Tibial artery (tissue), 4 donors: ENCODE data around the gene KRT13.

Source experiments
- DNase-seq, 2 donors: peaks; one replicate each; pipeline ENCODE4 v3.0.0-alpha.2; 2019
- H3K27ac ChIP-seq, 2 donors: fragments of 200-600 bp; sonication (generic) in 1 of 2; 1 replicate in 1 of 2; 2 replicates in 1 of 2; pipeline ENCODE4 v1.5.1; 2018 to 2019; ENCODE audit warnings: mild to moderate bottlenecking in 1 of 2
- H3K27me3 ChIP-seq, 2 donors: fragments of 200-600 bp; sonication (generic) in 1 of 2; one replicate each; pipeline versions ENCODE4 v1.5.1 to v1.6.0; 2016 to 2019
- H3K36me3 ChIP-seq, 3 donors: fragments of 200-600 bp; sonication (generic) in 2 of 3; one replicate each; pipeline ENCODE4 v1.5.1; 2016 to 2019; ENCODE audit warnings: mild to moderate bottlenecking in 2 of 3
- H3K4me1 ChIP-seq, 4 donors: fragments of 200-600 bp; sonication (generic) in 2 of 4; 1 replicate in 3 of 4; 2 replicates in 1 of 4; pipeline ENCODE4 v1.5.1; 2016 to 2019
- H3K4me3 ChIP-seq, 2 donors: fragments of 200-600 bp; sonication (generic) in 1 of 2; 1 replicate in 1 of 2; 2 replicates in 1 of 2; pipeline ENCODE4 v1.5.1; 2018 to 2019; ENCODE audit warnings: mild to moderate bottlenecking in 2 of 2
- H3K9me3 ChIP-seq, 3 donors: fragments of 200-600 bp; sonication (generic) in 1 of 3; one replicate each; pipeline ENCODE4 v1.5.1; 2016 to 2019
- intact Hi-C: fragments of 100-400 bp; cut with DNase I; formaldehyde crosslinking; loops from one replicate; pipeline ENCODE4 v1.15.0; 2023; ENCODE audit warnings: low total_unique reads
- TF ChIP-seq, protein P1 (sequence below), 2 experiments: fragments of 200-600 bp in 1 of 2; fragments of 450-650 bp in 1 of 2; IDR thresholded peaks; one replicate each; pipeline ENCODE4 v1.5.1; 2017 to 2019; ENCODE audit warnings: antibody characterized with exemption in 2 of 2, mild to moderate bottlenecking in 1 of 2, moderate library complexity in 1 of 2

Gene KRT13

GRCh38 chr17:41453066-41453465 lies 52.3 kb downstream of the KRT13 start:
- Histone ChIP-seq H3K27ac (no peak overlapping the region), H3K4me3 (no peak overlapping the region), H3K36me3 (no peaks in the 10 kb centered on the region), H3K27me3 (peaks cover 0 to 2% of the 10 kb centered on the region in 2 donors), H3K4me1 (no peaks in the 10 kb centered on the region), H3K9me3 (peaks cover 0 to 10% (median 0%) of the 10 kb centered on the region in 3 donors)
- TF ChIP-seq, protein P1, sequence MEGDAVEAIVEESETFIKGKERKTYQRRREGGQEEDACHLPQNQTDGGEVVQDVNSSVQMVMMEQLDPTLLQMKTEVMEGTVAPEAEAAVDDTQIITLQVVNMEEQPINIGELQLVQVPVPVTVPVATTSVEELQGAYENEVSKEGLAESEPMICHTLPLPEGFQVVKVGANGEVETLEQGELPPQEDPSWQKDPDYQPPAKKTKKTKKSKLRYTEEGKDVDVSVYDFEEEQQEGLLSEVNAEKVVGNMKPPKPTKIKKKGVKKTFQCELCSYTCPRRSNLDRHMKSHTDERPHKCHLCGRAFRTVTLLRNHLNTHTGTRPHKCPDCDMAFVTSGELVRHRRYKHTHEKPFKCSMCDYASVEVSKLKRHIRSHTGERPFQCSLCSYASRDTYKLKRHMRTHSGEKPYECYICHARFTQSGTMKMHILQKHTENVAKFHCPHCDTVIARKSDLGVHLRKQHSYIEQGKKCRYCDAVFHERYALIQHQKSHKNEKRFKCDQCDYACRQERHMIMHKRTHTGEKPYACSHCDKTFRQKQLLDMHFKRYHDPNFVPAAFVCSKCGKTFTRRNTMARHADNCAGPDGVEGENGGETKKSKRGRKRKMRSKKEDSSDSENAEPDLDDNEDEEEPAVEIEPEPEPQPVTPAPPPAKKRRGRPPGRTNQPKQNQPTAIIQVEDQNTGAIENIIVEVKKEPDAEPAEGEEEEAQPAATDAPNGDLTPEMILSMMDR (IDR thresholded peaks at IDR 0.05) = no peak
- no peak for DNase-seq
- intact Hi-C loops = no loop called here

GRCh38 chr17:41452281-41452680 lies 53.1 kb downstream of the KRT13 start:
- peaks cover 0 to 2% of the 10 kb centered on the region in 2 donors for H3K27me3 ChIP-seq
- H3K4me3 ChIP-seq = no peak overlapping the region
- intact Hi-C loops = no loop called here
- TF ChIP-seq, protein P1 (IDR thresholded peaks at IDR 0.05) = no peak
- H3K27ac ChIP-seq = no peak overlapping the region
- H3K9me3 ChIP-seq = peaks cover 0 to 10% (median 0%) of the 10 kb centered on the region in 3 donors
- no peaks in the 10 kb centered on the region for H3K4me1 ChIP-seq
- H3K36me3 ChIP-seq = no peaks in the 10 kb centered on the region
- no peak for DNase-seq

- Histone ChIP-seq H3K27ac (no peak overlapping the region), H3K9me3 (peaks cover 0 to 10% (median 0%) of the 10 kb centered on the region in 3 donors), H3K27me3 (no peaks in the 10 kb centered on the region), H3K4me3 (no peak overlapping the region), H3K36me3 (no peaks in the 10 kb centered on the region), H3K4me1 (no peaks in the 10 kb centered on the region)
- TF ChIP-seq, protein P1 (IDR thresholded peaks at IDR 0.05) = no peak
- DNase-seq = no peak
- intact Hi-C loops = no loop called here
Observed at GRCh38 chr17:41451154-41451728, 54.2 kb downstream of the KRT13 start.
